H9 (cell line): Measurements from ENCODE around the gene DOK6. TPM values are rescaled to one million over a fixed set of nuclear protein-coding genes. Genes with fewer than 3 reads are reported as not detected.

Experiments used
- DNase-seq: peaks from one replicate; pipeline ENCODE4 v3.0.0-alpha.2; 2017
- H2AFZ ChIP-seq: one replicate; pipeline ENCODE4 v1.6.1; 2013; ENCODE audit warnings: mild to moderate bottlenecking, low read length, control low read depth, moderate library complexity
- H2AK5ac ChIP-seq: 2 replicates; pipeline ENCODE4 v1.6.1; 2013; ENCODE audit warnings: low read length, control low read depth, mixed read lengths; ENCODE audit not compliant: insufficient read length
- H2BK120ac ChIP-seq: one replicate; pipeline ENCODE4 v1.6.1; 2013; ENCODE audit warnings: low read depth, mild to moderate bottlenecking, low read length, control low read depth, inconsistent platforms; ENCODE audit not compliant: poor library complexity, severe bottlenecking
- H2BK12ac ChIP-seq: 2 replicates; pipeline ENCODE4 v1.6.1; 2013; ENCODE audit warnings: low read length, control low read depth, mixed read lengths, low read depth; ENCODE audit not compliant: insufficient read length
- H2BK15ac ChIP-seq: 2 replicates; pipeline ENCODE4 v1.6.1; 2013; ENCODE audit warnings: low read depth, low read length, control low read depth
- H2BK20ac ChIP-seq: one replicate; pipeline ENCODE4 v1.6.1; 2013; ENCODE audit warnings: low read depth, mild to moderate bottlenecking, low read length, control low read depth, inconsistent platforms; ENCODE audit not compliant: poor library complexity, severe bottlenecking
- H2BK5ac ChIP-seq: 2 replicates; pipeline ENCODE4 v1.6.1; 2013; ENCODE audit warnings: low read length, control low read depth, mixed read lengths; ENCODE audit not compliant: insufficient read length
- H3K14ac ChIP-seq: 2 replicates; pipeline ENCODE4 v1.6.1; 2013; ENCODE audit warnings: low read length, control low read depth; ENCODE audit not compliant: insufficient read depth
- H3K18ac ChIP-seq: 2 replicates; pipeline ENCODE4 v1.6.1; 2013; ENCODE audit warnings: low read depth, mild to moderate bottlenecking, mixed read lengths, low read length, control low read depth; ENCODE audit not compliant: insufficient read length
- H3K23ac ChIP-seq: 2 replicates; pipeline ENCODE4 v1.6.1; 2013; ENCODE audit warnings: low read length, control low read depth, mixed read lengths, low read depth; ENCODE audit not compliant: insufficient read length
- H3K23me2 ChIP-seq: 2 replicates; pipeline ENCODE4 v1.6.1; 2013; ENCODE audit warnings: low read depth, mild to moderate bottlenecking, mixed read lengths, low read length, control low read depth; ENCODE audit not compliant: insufficient read length, poor library complexity, severe bottlenecking
- H3K27ac ChIP-seq: 2 replicates; pipeline ENCODE4 v1.5.1; 2013; ENCODE audit warnings: low read length, control low read depth, mixed read lengths, low read depth; ENCODE audit not compliant: insufficient read length
- H3K27me3 ChIP-seq: 2 replicates; pipeline ENCODE4 v1.6.1; 2013; ENCODE audit warnings: low read length, control low read depth, inconsistent platforms; ENCODE audit not compliant: insufficient read depth
- H3K4ac ChIP-seq: 2 replicates; pipeline ENCODE4 v1.6.1; 2013; ENCODE audit warnings: low read depth, mild to moderate bottlenecking, control low read depth, inconsistent platforms, low read length, moderate library complexity
- H3K4me1 ChIP-seq: 2 replicates; pipeline ENCODE4 v1.6.1; 2013; ENCODE audit warnings: low read length, control low read depth, inconsistent platforms; ENCODE audit not compliant: insufficient read depth
- H3K4me2 ChIP-seq: 2 replicates; pipeline ENCODE4 v1.6.1; 2013; ENCODE audit warnings: low read length, control low read depth, mixed read lengths; ENCODE audit not compliant: insufficient read length, insufficient read depth
- H3K56ac ChIP-seq: 2 replicates; pipeline ENCODE4 v1.6.1; 2013; ENCODE audit warnings: low read depth, mild to moderate bottlenecking, mixed read lengths, low read length, control low read depth; ENCODE audit not compliant: insufficient read length
- H3K79me1 ChIP-seq: 2 replicates; pipeline ENCODE4 v1.6.1; 2013; ENCODE audit warnings: low read depth, mild to moderate bottlenecking, moderate library complexity, low read length, control low read depth, inconsistent platforms; ENCODE audit not compliant: insufficient read depth, poor library complexity, severe bottlenecking
- H3K79me2 ChIP-seq: 2 replicates; pipeline ENCODE4 v1.6.1; 2013; ENCODE audit warnings: low read length, control low read depth, inconsistent platforms; ENCODE audit not compliant: insufficient read depth
- H3K9ac ChIP-seq: 2 replicates; pipeline ENCODE4 v1.6.1; 2013; ENCODE audit warnings: low read length, control low read depth, mixed read lengths; ENCODE audit not compliant: insufficient read length; ENCODE audit errors: extremely low read depth
- H3K9me3 ChIP-seq: one replicate; pipeline ENCODE4 v1.6.1; 2013; ENCODE audit warnings: low read depth, low read length, inconsistent platforms; ENCODE audit not compliant: control insufficient read depth
- H3T11ph ChIP-seq: one replicate; pipeline ENCODE4 v1.6.1; 2013; ENCODE audit warnings: mild to moderate bottlenecking, low read length, control low read depth, inconsistent platforms
- H4K20me1 ChIP-seq: one replicate; pipeline ENCODE4 v1.6.1; 2013; ENCODE audit not compliant: control insufficient read depth, insufficient read length, insufficient read depth
- H4K5ac ChIP-seq: 2 replicates; pipeline ENCODE4 v1.6.1; 2013; ENCODE audit warnings: low read depth, mild to moderate bottlenecking, mixed read lengths, low read length, control low read depth; ENCODE audit not compliant: insufficient read length
- H4K8ac ChIP-seq: replicated peaks from 2 replicates; pipeline ENCODE4 v1.6.1; 2013; ENCODE audit warnings: low read length, control low read depth, mixed read lengths, low read depth; ENCODE audit not compliant: insufficient read length
- H4K91ac ChIP-seq: 2 replicates; pipeline ENCODE4 v1.6.1; 2013; ENCODE audit warnings: low read depth, mild to moderate bottlenecking, moderate library complexity, mixed read lengths, low read length, control low read depth; ENCODE audit not compliant: insufficient read length
- H3K27ac Mint-ChIP-seq, 3 experiments: 2 replicates in 2 of 3; 3 replicates in 1 of 3; pipeline ENCODE4 v1.8.0; 2020 to 2021; ENCODE audit warnings: mixed read lengths in 3 of 3, mild to moderate bottlenecking in 1 of 3, moderate library complexity in 1 of 3
- H3K27me3 Mint-ChIP-seq: 2 replicates; pipeline ENCODE4 v1.8.0; 2021; ENCODE audit warnings: low read depth, mild to moderate bottlenecking, moderate library complexity, mixed read lengths
- H3K36me3 Mint-ChIP-seq, 3 experiments: 2 replicates in 2 of 3; 3 replicates in 1 of 3; pipeline ENCODE4 v1.8.0; 2020 to 2021; ENCODE audit warnings: low read depth in 3 of 3, mixed read lengths in 3 of 3; ENCODE audit not compliant: insufficient read depth in 1 of 3
- H3K4me1 Mint-ChIP-seq, 2 experiments: 2 replicates each; pipeline ENCODE4 v1.8.0; 2020; ENCODE audit warnings: mixed read lengths in 2 of 2
- H3K4me3 Mint-ChIP-seq, 2 experiments: 2 replicates in 1 of 2; 3 replicates in 1 of 2; pipeline ENCODE4 v1.8.0; 2020 to 2021; ENCODE audit warnings: mild to moderate bottlenecking in 2 of 2, mixed read lengths in 2 of 2, moderate library complexity in 1 of 2
- H3K9me3 Mint-ChIP-seq, 2 experiments: 2 replicates in 1 of 2; 3 replicates in 1 of 2; pipeline ENCODE4 v1.8.0; 2020; ENCODE audit warnings: mild to moderate bottlenecking in 2 of 2, mixed read lengths in 2 of 2, moderate library complexity in 1 of 2
- CTCF ChIP-seq: fragments of 200-600 bp; sonication (generic); conservative IDR thresholded peaks from 3 replicates; pipeline ENCODE4 v1.8.0; 2021; ENCODE audit warnings: antibody characterized with exemption, mild to moderate bottlenecking
- WGBS: extraction: QIAGEN DNeasy Blood & Tissue Kit; methylation state at CpG from one replicate; pipeline ENCODE4 v1.1.7; 2013; ENCODE audit warnings: missing lambda C conversion rate, low lambda C conversion rate, mixed read lengths; ENCODE audit not compliant: insufficient read length; ENCODE audit errors: extremely low coverage; 5-methylcytosine and 5-hydroxymethylcytosine counted together
- total RNA-seq: library from RNA; stranded (reverse); gene quantifications from 2 replicates; pipeline ENCODE4 v1.2.1, GENCODE V29; 2021

Gene DOK6
- total RNA-seq, 1 experiment from 2014 or later, result 0.20 TPM

GRCh38 chr18:69483574-69483973 lies 82.9 kb downstream of the DOK6 start:
- Mint-ChIP-seq H3K4me3 (no peak overlapping the region), H3K9me3 (no peaks in the 10 kb centered on the region), H3K27ac (no peak overlapping the region), H3K4me1 (peaks cover 5 to 6% of the 10 kb centered on the region in 2 experiments), H3K27me3 (no peaks in the 10 kb centered on the region; the same call in 1 of the 2 replicates), H3K36me3 (no peaks in the 10 kb centered on the region)
- Histone ChIP-seq H3K4ac (no peak overlapping the region), H4K20me1 (no peaks in the 10 kb centered on the region), H3K14ac (no peak overlapping the region), H3K23ac (no peak overlapping the region), H2BK15ac (no peak overlapping the region), H3K56ac (no peak overlapping the region), H3K23me2 (no peaks in the 10 kb centered on the region), H3K27me3 (no peaks in the 10 kb centered on the region), H2BK120ac (no peak overlapping the region), H3K4me1 (no peaks in the 10 kb centered on the region), H3K9ac (no peak overlapping the region), H3K79me1 (no peaks in the 10 kb centered on the region), H3K4me2 (no peak overlapping the region), H2BK12ac (no peak overlapping the region), H2BK20ac (no peak overlapping the region), H3K79me2 (no peaks in the 10 kb centered on the region), H2BK5ac (no peak overlapping the region), H3T11ph (no peak overlapping the region), H4K8ac (no peak overlapping the region), H2AFZ (no peak overlapping the region), H3K27ac (no peak overlapping the region), H4K91ac (no peak overlapping the region), H3K18ac (no peak overlapping the region), H2AK5ac (no peak overlapping the region), H3K9me3 (no peaks in the 10 kb centered on the region), H4K5ac (no peak overlapping the region)
- DNase-seq, result no peak
- no peak for TF ChIP-seq CTCF
- WGBS, result no CpG with 5 or more reads among the region's 5 CpGs
